Measurements from ENCODE around the gene DUS2.
A peak's percentile ranks its signal among the peaks of the same experiment; 100 is the strongest.

Gene DUS2

DNA sequence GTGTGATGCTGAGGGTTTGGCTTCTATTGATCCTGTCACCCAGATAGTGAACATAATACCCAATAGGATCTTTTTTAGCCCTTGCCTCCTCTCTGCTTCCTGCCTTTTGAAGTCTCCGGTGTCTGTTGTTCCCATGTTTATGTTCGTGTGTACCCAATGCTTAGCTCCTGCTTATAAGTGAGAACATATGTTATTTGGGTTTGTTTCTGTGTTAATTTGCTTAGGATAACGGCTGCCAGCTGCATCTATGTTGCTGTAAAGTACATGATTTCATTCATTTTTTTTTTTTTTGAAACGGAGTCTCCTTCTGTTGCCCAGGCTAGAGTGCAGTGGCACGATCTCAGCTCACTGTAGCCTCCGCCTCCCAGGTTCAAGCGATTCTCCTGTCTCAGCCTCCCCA is 23.0 kb downstream of the DUS2 start:
- Mint-ChIP-seq H3K4me3 (no peak overlapping the region), H3K4me1 (ENCODE audit: low read depth) (peaks cover 5% of the 10 kb centered on the region), H3K36me3 (ENCODE audit: low read depth) (peaks cover 34% of the 10 kb centered on the region), H3K9me3 (no peaks in the 10 kb centered on the region), H3K27ac (no peak overlapping the region), H3K27me3 (ENCODE audit: low read depth) (no peaks in the 10 kb centered on the region)
- no peak for DNase-seq (ENCODE audit: low spot score)

DNA sequence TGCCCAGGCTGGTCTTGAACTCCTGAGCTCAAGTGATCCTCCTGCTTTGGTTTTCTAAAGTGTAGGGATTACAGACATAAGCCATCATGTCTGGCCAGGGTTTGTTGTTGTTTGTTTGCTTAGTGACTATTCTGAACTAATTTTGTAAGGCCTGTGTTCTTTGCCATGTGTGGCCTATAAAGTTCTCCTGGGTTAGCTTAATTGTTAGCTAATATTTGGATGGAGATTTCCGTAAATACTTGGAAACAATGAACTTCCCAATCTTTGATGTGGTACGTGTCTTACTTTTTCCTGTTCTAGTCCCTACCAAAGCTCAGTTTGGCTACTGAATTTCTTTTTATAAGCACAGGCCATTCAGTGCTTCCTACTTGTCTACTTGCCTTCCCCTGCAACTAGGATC is 24.9 kb downstream of the DUS2 start:
- Mint-ChIP-seq H3K36me3 (ENCODE audit: low read depth) (peaks cover 32% of the 10 kb centered on the region), H3K4me1 (ENCODE audit: low read depth) (peaks cover 5% of the 10 kb centered on the region), H3K9me3 (no peaks in the 10 kb centered on the region), H3K27me3 (ENCODE audit: low read depth) (no peaks in the 10 kb centered on the region), H3K4me3 (no peak overlapping the region), H3K27ac (peak overlapping the region; percentile 50)
- no peak for DNase-seq (ENCODE audit: low spot score)

DNA sequence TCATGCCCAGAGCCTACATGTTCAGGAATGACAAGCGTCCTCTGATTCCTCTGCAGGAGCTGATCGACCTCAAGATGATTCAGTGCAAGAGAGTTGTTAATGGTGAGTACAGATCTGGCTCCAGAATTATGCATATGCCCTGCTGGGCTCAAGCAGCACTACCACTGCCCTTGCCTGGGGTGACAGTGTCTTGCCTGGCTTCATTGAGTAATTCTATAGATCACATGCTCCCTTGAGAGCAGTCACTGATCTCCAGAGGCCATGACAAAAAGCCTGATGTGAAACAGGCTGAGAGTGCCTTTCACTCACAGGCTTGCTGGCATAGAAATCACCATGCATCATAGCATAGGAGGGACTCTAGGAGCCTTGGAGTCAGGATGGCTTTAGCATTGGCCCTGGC is 26.4 kb downstream of the DUS2 start:
- Mint-ChIP-seq H3K9me3 (no peaks in the 10 kb centered on the region), H3K36me3 (ENCODE audit: low read depth) (peaks cover 37% of the 10 kb centered on the region), H3K27me3 (ENCODE audit: low read depth) (no peaks in the 10 kb centered on the region), H3K4me3 (no peak overlapping the region), H3K27ac (no peak overlapping the region), H3K4me1 (ENCODE audit: low read depth) (peaks cover 5% of the 10 kb centered on the region)
- no peak for DNase-seq (ENCODE audit: low spot score)

DNA sequence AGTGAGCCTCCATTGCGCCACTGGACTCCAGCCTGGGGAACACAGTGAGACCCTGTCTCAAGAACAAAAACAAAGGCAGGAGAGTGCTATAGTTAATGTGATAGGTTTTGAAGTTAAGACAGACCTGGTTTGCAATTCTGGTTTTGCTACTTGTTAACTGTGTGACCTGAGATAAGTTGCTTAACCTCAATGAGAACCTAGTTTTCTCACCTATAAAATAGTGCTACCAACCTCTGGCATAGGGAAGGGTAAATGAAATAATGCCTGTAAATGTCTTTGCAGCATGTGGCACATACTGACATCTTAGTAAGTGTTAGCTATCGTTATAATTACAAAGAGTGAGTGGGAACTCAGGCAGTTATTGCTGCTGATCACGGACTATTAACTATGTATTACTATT is 32.3 kb downstream of the DUS2 start:
- Mint-ChIP-seq H3K27me3 (ENCODE audit: low read depth) (no peaks in the 10 kb centered on the region), H3K4me1 (ENCODE audit: low read depth) (peaks cover 17% of the 10 kb centered on the region)

DNA sequence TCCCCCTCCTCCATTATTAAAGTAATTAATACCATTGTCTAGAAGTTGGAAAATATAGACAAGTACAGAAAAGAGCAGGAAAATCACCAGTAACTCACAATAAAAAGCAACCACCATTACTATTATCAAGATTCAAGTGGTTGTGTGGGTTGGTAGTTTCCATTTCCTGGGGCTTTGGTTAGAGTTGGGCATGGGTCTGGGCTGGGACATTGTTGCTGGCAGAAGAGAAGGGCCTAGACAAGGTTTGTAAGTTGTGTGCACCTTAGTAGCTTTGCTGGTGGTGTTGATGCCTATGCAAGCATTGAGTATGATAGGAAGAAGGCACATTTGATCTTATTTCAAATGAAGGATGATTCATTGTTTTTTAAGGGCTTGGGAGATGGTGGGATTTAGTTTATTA is 36.7 kb downstream of the DUS2 start:
- Mint-ChIP-seq H3K4me3 (peak overlapping the region; percentile 16), H3K27ac (peak overlapping the region; percentile 66), H3K9me3 (no peaks in the 10 kb centered on the region), H3K36me3 (ENCODE audit: low read depth) (peaks cover 57% of the 10 kb centered on the region), H3K27me3 (ENCODE audit: low read depth) (no peaks in the 10 kb centered on the region), H3K4me1 (ENCODE audit: low read depth) (peaks cover 52% of the 10 kb centered on the region)
- DNase-seq (ENCODE audit: low spot score) = no peak

More for the DNA sequence above, 32.3 kb downstream of the DUS2 start:
- H3K9me3 Mint-ChIP-seq = no peaks in the 10 kb centered on the region
- no peak overlapping the region for H3K27ac Mint-ChIP-seq
- H3K4me3 Mint-ChIP-seq = no peak overlapping the region
- H3K36me3 Mint-ChIP-seq (ENCODE audit: low read depth) = peaks cover 51% of the 10 kb centered on the region
- no peak for DNase-seq (ENCODE audit: low spot score)

DNA sequence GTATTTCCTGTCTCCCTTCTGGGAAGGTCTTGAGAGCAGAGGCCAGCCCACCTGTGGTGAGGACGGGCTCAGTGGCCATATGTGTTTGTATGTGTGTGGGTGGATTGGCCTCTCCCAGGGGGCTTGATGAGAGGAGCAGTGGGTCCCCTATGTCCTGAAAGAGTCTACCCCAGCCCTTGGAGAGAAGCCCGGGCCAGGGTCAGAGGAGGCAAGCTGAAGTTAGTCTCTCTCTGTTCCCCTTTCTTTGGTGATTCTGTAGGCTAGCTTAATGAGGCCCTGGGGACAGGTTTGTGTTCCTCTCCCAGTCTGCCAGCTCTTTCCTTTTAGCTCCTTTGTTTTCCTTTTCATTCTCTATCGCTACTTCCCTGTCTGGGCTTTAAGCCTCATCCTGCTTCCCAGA is 38.3 kb downstream of the DUS2 start:
- DNase-seq (ENCODE audit: low spot score) = no peak
- H3K36me3 Mint-ChIP-seq (ENCODE audit: low read depth) = peaks cover 54% of the 10 kb centered on the region
- no peaks in the 10 kb centered on the region for H3K9me3 Mint-ChIP-seq
- peak overlapping the region; percentile 8 for H3K4me3 Mint-ChIP-seq
- peak overlapping the region; percentile 71 for H3K27ac Mint-ChIP-seq
- H3K27me3 Mint-ChIP-seq (ENCODE audit: low read depth) = no peaks in the 10 kb centered on the region
- peaks cover 66% of the 10 kb centered on the region for H3K4me1 Mint-ChIP-seq (ENCODE audit: low read depth)

DNA sequence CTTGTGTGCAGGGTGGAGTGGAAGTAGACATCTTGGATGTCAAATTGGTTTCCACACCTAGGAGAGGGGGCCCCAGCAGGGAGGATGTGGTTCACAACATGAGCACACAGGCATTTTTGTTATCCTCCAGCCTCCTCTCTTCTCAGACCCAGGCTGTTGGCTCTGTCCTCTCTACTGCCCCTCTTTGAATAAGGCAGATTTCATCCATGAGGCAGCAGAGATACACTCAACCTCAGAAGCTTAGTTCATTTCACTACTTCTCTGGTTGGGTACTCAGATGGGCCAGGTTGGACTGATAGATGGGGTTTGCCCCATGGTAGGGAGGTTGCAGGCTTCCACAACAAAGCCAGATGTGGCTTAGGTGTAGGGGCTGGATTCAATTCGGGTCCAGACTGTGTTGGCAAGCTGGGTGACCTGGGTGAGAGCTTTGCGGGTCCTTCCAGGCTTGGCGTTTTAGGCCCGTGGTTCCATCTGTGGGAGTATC is 39.9 kb downstream of the DUS2 start:
- peaks cover 56% of the 10 kb centered on the region for H3K36me3 Mint-ChIP-seq (ENCODE audit: low read depth)

DNA sequence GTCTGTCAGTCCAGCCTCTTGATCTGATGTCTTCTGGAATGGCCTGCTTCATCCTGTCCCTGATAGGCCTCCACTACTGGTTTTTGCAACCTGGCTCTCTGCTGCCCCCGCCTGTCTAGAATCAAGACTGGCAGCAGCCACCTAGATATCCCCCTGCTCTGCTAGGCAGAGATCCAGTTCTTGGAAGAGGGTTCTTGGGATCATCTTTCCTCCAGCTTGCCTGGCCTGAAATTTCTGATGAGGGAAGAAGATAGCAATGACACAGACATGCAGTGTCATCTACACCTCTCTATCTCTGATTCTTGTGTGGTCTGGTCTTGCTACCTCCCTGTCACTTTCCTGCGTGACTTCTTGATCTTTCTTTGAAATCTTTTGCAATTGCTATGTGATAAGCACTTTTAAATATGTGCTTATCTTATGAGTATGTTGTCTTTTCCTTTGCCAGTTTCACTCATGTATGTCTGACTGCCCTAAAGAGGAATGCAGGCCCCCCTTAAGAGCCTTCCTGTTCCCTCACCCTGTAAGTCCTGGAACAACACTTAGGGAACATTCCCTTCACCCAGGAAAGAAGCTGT is 41.8 kb downstream of the DUS2 start:
- no peaks in the 10 kb centered on the region for H3K9me3 Mint-ChIP-seq
- H3K4me1 Mint-ChIP-seq (ENCODE audit: low read depth) = peaks cover 73% of the 10 kb centered on the region
- H3K27ac Mint-ChIP-seq = peak overlapping the region; percentile 89
- peak; percentile 68 for DNase-seq (ENCODE audit: low spot score)
- H3K4me3 Mint-ChIP-seq = peak overlapping the region; percentile 56
- peaks cover 47% of the 10 kb centered on the region for H3K36me3 Mint-ChIP-seq (ENCODE audit: low read depth)
- no peaks in the 10 kb centered on the region for H3K27me3 Mint-ChIP-seq (ENCODE audit: low read depth)

More for the DNA sequence above, 39.9 kb downstream of the DUS2 start:
- Mint-ChIP-seq H3K9me3 (no peaks in the 10 kb centered on the region), H3K4me3 (peak overlapping the region; percentile 47), H3K27me3 (ENCODE audit: low read depth) (no peaks in the 10 kb centered on the region), H3K4me1 (ENCODE audit: low read depth) (peaks cover 75% of the 10 kb centered on the region), H3K27ac (peak overlapping the region; percentile 87)
- peak; percentile 48 for DNase-seq (ENCODE audit: low spot score)

DNA sequence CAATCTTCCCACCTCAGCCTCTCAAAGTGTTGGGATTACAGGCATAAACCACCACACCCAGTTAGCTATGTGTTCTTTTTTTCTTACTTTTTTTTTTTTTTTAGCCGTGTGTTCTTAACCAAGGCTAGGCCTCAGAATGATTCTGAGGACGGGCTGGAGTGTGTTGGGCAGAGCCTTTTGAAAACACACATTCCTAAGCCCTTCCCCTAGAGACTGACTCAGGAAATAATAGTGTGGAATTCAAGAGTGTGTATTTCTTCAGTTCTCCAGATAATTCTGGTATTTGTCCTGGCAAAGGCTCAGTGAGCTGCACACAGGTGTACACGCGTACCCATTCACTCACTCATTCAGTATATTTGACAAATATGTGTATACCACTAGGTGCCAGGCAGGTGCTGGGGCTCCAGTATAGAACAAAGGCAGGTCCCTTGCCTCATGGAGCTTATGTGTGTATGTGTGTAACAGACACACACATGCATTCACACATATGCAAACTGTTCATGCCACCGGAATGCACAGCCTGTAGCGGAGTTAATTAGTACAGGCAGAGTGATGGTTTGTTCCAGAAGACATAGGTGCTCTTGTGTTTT is 42.7 kb downstream of the DUS2 start:
- Mint-ChIP-seq H3K9me3 (no peaks in the 10 kb centered on the region), H3K27me3 (ENCODE audit: low read depth) (no peaks in the 10 kb centered on the region), H3K4me3 (no peak overlapping the region), H3K27ac (peak overlapping the region; percentile 89), H3K36me3 (ENCODE audit: low read depth) (peaks cover 51% of the 10 kb centered on the region), H3K4me1 (ENCODE audit: low read depth) (peaks cover 78% of the 10 kb centered on the region)
- no peak for DNase-seq (ENCODE audit: low spot score)

DNA sequence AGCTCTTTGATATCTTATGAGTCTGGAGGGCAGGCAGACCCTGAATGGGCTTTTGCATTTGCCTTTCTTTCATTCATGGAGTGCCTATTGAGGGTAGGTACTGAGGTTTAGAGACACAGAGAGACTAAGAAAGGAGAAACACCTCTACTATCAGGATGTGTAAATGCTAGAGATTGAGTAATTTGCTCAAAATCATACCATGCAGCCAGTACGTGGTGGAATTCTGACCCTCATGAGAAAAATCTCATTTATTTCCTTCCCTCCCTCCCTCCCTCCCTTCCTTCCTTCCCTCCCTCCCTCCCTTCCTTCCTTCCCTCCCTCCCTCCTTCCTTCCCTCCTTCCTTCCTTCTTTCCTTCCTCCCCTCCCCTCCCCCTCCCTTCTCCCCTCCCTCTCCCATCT is 43.7 kb downstream of the DUS2 start:
- no peak overlapping the region for H3K27ac Mint-ChIP-seq
- peaks cover 77% of the 10 kb centered on the region for H3K4me1 Mint-ChIP-seq (ENCODE audit: low read depth)

DNA sequence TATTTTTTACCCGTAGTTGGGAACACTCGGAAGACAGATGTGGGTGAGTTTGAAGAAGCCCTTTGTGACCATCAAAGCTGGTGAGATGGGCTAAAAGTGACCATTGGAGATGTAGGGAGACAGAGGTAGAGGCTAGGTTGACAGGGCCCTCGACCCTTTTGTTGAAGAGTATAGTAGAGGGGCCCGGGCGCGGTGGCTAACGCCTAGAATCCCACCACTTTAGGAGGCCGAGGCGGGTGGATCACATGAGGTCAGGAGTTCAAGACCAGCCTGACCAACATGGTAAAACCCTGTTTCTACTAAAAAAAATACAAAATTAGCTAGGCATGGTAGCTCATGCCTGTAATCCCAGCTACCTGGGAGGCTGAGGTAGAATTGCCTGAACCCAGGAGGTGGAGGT is 45.8 kb downstream of the DUS2 start:
- Mint-ChIP-seq H3K27me3 (ENCODE audit: low read depth) (no peaks in the 10 kb centered on the region), H3K9me3 (no peaks in the 10 kb centered on the region), H3K36me3 (ENCODE audit: low read depth) (peaks cover 52% of the 10 kb centered on the region), H3K4me3 (peak overlapping the region; percentile 39), H3K27ac (peak overlapping the region; percentile 93), H3K4me1 (ENCODE audit: low read depth) (peaks cover 78% of the 10 kb centered on the region)
- DNase-seq (ENCODE audit: low spot score) = no peak

More for the DNA sequence above, 43.7 kb downstream of the DUS2 start:
- Mint-ChIP-seq H3K4me3 (no peak overlapping the region), H3K36me3 (ENCODE audit: low read depth) (peaks cover 51% of the 10 kb centered on the region), H3K27me3 (ENCODE audit: low read depth) (no peaks in the 10 kb centered on the region), H3K9me3 (no peaks in the 10 kb centered on the region)
- DNase-seq (ENCODE audit: low spot score) = no peak

DNA sequence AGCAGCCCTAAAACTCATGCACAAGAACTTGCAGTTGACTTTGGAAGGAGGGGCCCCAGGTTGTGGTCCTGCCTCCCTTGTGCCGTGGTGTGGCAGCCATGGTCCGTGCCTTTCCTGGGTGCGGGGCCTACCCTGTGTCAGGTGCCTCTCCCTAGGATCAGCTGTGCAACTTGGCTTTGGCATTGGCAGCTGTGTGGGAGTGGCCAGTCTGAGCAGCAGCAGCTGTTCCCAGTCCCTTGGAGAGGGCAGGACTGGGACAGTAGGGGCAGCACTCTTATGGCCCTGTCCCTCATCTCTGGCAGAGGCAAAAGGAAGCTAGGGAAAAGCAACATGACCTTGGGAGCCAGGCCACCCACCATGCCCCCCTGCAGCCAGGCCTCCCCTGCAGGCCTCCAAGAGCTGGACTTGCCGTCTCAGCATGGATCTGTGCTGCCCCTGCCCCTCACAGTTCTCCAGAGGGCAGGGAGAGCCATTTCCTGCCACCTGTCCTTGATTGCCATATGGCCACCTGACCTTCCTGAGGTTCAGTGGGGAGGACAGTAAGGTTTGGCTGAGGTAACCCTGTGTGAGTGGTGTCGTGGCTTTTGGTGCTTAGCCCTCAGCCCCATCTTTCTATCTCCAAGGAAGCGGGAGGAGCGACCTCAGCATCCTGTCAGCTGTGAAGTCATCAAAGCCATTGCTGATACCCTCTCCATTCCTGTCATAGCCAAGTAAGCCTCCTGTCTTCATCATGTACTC is 46.6 kb downstream of the DUS2 start:
- peak overlapping the region; percentile 74 for H3K4me3 Mint-ChIP-seq
- H3K9me3 Mint-ChIP-seq = no peaks in the 10 kb centered on the region
- H3K27ac Mint-ChIP-seq = peak overlapping the region; percentile 93
- peaks cover 77% of the 10 kb centered on the region for H3K4me1 Mint-ChIP-seq (ENCODE audit: low read depth)
- no peaks in the 10 kb centered on the region for H3K27me3 Mint-ChIP-seq (ENCODE audit: low read depth)
- H3K36me3 Mint-ChIP-seq (ENCODE audit: low read depth) = peaks cover 52% of the 10 kb centered on the region
- DNase-seq (ENCODE audit: low spot score) = no peak

DNA sequence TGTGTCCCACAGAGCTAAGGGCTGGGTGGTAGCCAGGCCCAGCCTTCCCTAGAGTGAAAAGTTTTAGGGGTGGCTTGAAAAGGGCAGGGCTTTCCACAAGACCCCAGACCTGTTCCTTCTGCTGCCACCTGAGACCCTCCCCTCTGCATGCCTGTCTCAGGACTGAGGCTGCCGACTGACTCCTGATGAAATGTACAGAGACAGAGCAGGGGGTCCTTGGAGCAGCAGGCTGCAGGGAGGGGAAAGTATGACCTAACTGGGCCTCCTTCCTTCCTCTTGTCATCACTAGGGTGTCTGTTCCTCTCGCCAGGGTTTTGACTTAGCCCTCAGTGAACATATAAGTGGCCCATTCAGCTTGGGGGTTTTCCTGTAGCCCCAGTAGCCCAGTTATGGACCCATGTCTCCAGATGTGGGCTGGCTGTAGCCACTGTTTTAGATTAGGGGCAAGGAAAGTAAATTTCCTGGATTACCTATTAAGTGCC is 47.2 kb downstream of the DUS2 start:
- H3K4me1 Mint-ChIP-seq (ENCODE audit: low read depth) = peaks cover 78% of the 10 kb centered on the region

DNA sequence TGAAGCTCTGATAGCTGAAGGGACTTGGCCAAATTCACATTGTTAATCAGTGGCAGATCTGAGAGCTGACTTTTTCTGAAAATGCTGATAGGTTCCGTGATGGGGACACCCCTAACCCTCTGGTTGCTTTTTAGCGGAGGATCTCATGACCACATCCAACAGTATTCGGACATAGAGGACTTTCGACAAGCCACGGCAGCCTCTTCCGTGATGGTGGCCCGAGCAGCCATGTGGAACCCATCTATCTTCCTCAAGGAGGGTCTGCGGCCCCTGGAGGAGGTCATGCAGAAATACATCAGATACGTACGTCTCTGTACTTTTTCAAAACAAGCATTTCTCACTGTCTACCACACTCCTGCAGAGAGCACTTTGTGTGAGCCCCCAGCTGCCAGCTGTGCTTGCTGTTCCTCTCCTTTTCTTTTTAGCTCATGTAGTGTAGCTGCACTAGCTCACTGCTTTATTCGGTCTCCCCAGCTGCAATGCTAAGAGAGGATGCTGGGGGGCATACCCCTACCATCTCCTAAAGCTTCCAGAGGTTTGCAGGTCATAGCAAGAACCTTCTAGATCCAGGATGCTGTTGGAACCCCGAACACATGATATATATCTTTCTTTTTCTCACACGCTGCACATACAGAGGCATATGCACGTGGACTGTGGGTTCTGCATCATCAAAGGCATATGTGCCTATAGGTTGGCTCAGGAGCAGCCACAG is 47.9 kb downstream of the DUS2 start:
- no peak for DNase-seq (ENCODE audit: low spot score)
- peaks cover 65% of the 10 kb centered on the region for H3K36me3 Mint-ChIP-seq (ENCODE audit: low read depth)

More for the DNA sequence above, 47.2 kb downstream of the DUS2 start:
- Mint-ChIP-seq H3K4me3 (peak overlapping the region; percentile 74), H3K27ac (peak overlapping the region; percentile 93), H3K9me3 (no peaks in the 10 kb centered on the region), H3K27me3 (ENCODE audit: low read depth) (no peaks in the 10 kb centered on the region), H3K36me3 (ENCODE audit: low read depth) (peaks cover 58% of the 10 kb centered on the region)
- DNase-seq (ENCODE audit: low spot score) = no peak

More for the DNA sequence above, 47.9 kb downstream of the DUS2 start:
- Mint-ChIP-seq H3K27ac (peak overlapping the region; percentile 93), H3K4me1 (ENCODE audit: low read depth) (peaks cover 80% of the 10 kb centered on the region), H3K4me3 (peak overlapping the region; percentile 74), H3K27me3 (ENCODE audit: low read depth) (no peaks in the 10 kb centered on the region), H3K9me3 (no peaks in the 10 kb centered on the region)
